HepG2 (cell line): ENCODE results near the gene MYO5A. TPM values are rescaled to one million over a fixed set of nuclear protein-coding genes. Genes with fewer than 3 reads are reported as not detected.
"Not testable (repeated sequence)": the region's sequence is repeated elsewhere in the genome, so short reads cannot be mapped to it uniquely, and the experiment has no call there.

Source experiments
- ATAC-seq: fragments of 200-7000 bp; cut with Tn5 transposase; 3 replicates; pipeline ENCODE4 v1.9.1; 2020; ENCODE audit warnings: mild to moderate bottlenecking, moderate library complexity
- BruUV-seq: library from RNA; stranded (reverse); fragments of 400-500 nt; replicated peaks from 2 replicates; lab custom pipeline; 2021; lab: Mats Ljungman, UMichigan
- CTCF ChIA-PET: fragments of 300-600 bp; formaldehyde crosslinking; extraction: SDS; loops from one replicate; lab custom pipeline; 2021; ENCODE audit warnings: low total read pairs, inconsistent platforms, low intra/inter-chr PET ratio; lab: Yijun Ruan, JAX
- POLR2A ChIA-PET: fragments of 350-600 bp; sonication (Branson Sonifier 250); formaldehyde crosslinking; loops from one replicate; lab custom pipeline; 2020; ENCODE audit warnings: antibody characterized with exemption, inconsistent platforms; lab: Yijun Ruan, JAX
- DNase-seq: peaks from one replicate; pipeline ENCODE4 v3.0.0-alpha.2; 2015; ENCODE audit warnings: low spot score
- FAIRE-seq: peaks from 3 replicates; lab custom pipeline; 2011; peaks lifted over from hg19 to GRCh38; lab: Jason Lieb, UNC
- H2AFZ ChIP-seq: one replicate; pipeline ENCODE4 v1.6.1; 2011; ENCODE audit warnings: low read length, inconsistent platforms
- H3K27ac ChIP-seq: fragments of 300-600 bp; 3 replicates; pipeline ENCODE4 v1.8.0; 2011; ENCODE audit warnings: mixed run types, mild to moderate bottlenecking, mixed read lengths, low read length, inconsistent platforms; ENCODE audit not compliant: insufficient read depth; ENCODE audit errors: extremely low read length
- H3K27me3 ChIP-seq, 2 experiments: fragments of 200-600 bp in 1 of 2; 2 replicates in 1 of 2; 3 replicates in 1 of 2; pipeline versions ENCODE4 v1.6.0 to v1.8.0; 2011; ENCODE audit warnings: low read length in 2 of 2, mild to moderate bottlenecking in 2 of 2, moderate library complexity in 2 of 2, inconsistent platforms in 1 of 2; ENCODE audit not compliant: insufficient read depth in 2 of 2, control insufficient read depth in 1 of 2
- H3K36me3 ChIP-seq, 2 experiments: fragments of 200-600 bp in 1 of 2; replicated peaks in 1 of 2; 2 replicates in 1 of 2; 3 replicates in 1 of 2; pipeline versions ENCODE4 v1.5.1 to v1.8.0; 2011; ENCODE audit warnings: low read length in 2 of 2, inconsistent platforms in 1 of 2; ENCODE audit not compliant: insufficient read depth in 2 of 2, control insufficient read depth in 1 of 2
- H3K4me1 ChIP-seq: 2 replicates; pipeline ENCODE4 v1.5.1; 2012; ENCODE audit warnings: low read length, inconsistent platforms; ENCODE audit not compliant: insufficient read depth
- H3K4me2 ChIP-seq: 2 replicates; pipeline ENCODE4 v1.6.0; 2011; ENCODE audit warnings: low read depth, low read length, inconsistent platforms
- H3K4me3 ChIP-seq, 3 experiments: fragments of 200-600 bp in 1 of 3; sonication (generic), shearing (Covaris generic) in 1 of 3; replicated peaks in 1 of 3; 2 replicates each; pipeline ENCODE4 v1.5.1; 2011 to 2016; ENCODE audit warnings: low read length in 3 of 3, inconsistent platforms in 2 of 3, low read depth in 2 of 3, mild to moderate bottlenecking in 2 of 3, control low read depth in 1 of 3, mixed read lengths in 1 of 3; ENCODE audit not compliant: insufficient read depth in 1 of 3
- H3K79me2 ChIP-seq: one replicate; pipeline ENCODE4 v1.6.1; 2011; ENCODE audit warnings: low read length, inconsistent platforms; ENCODE audit not compliant: insufficient read depth
- H3K9ac ChIP-seq: 2 replicates; pipeline ENCODE4 v1.6.0; 2011; ENCODE audit warnings: mild to moderate bottlenecking, low read depth, low read length, inconsistent platforms; ENCODE audit not compliant: insufficient read depth
- H3K9me3 ChIP-seq: 2 replicates; pipeline ENCODE4 v1.5.1; 2012; ENCODE audit warnings: mild to moderate bottlenecking, low read length
- H4K20me1 ChIP-seq: 2 replicates; pipeline ENCODE4 v1.6.0; 2011; ENCODE audit warnings: inconsistent platforms, mild to moderate bottlenecking, low read length, moderate library complexity; ENCODE audit not compliant: insufficient read depth
- CC2D1A ChIP-seq: sonication (generic); formaldehyde crosslinking; IDR thresholded peaks from 2 replicates; pipeline ENCODE4 v1.8.1; 2023; ENCODE audit warnings: mild to moderate bottlenecking, missing genetic modification reagents
- DPF2 ChIP-seq: sonication (generic); formaldehyde crosslinking; IDR thresholded peaks from 2 replicates; pipeline ENCODE4 v1.4.0; 2020; ENCODE audit warnings: mild to moderate bottlenecking, low read depth, missing genetic modification reagents, borderline replicate concordance
- DR1 ChIP-seq: sonication (generic); formaldehyde crosslinking; IDR thresholded peaks from 2 replicates; pipeline ENCODE4 v1.8.0; 2021; ENCODE audit warnings: mild to moderate bottlenecking, missing genetic modification reagents, inconsistent platforms
- PRDM10 ChIP-seq: sonication (generic); formaldehyde crosslinking; IDR thresholded peaks from 2 replicates; pipeline ENCODE4 v1.4.0; 2020; ENCODE audit warnings: low read depth, missing genetic modification reagents
- RFX5 ChIP-seq: IDR thresholded peaks from 2 replicates; pipeline ENCODE4 v1.6.1; 2011; ENCODE audit warnings: low read depth, low read length, improper control_type of control experiment
- TCF7 ChIP-seq: sonication (generic); IDR thresholded peaks from 2 replicates; pipeline ENCODE4 v1.6.1; 2016; ENCODE audit warnings: antibody characterized with exemption, low read depth
- ZNF329 ChIP-seq: sonication (generic); formaldehyde crosslinking; IDR thresholded peaks from 2 replicates; pipeline ENCODE4 v1.9.0; 2021; ENCODE audit warnings: low read depth, mild to moderate bottlenecking, missing genetic modification reagents
- ZNF331 ChIP-seq: sonication (generic); formaldehyde crosslinking; IDR thresholded peaks from 2 replicates; pipeline ENCODE4 v1.4.0; 2020; ENCODE audit warnings: missing genetic modification reagents
- ZNF460 ChIP-seq: sonication (generic); formaldehyde crosslinking; IDR thresholded peaks from 2 replicates; pipeline ENCODE4 v1.5.1; 2020; ENCODE audit warnings: missing genetic modification reagents, mild to moderate bottlenecking, borderline replicate concordance
- ZNF556 ChIP-seq: sonication (generic); formaldehyde crosslinking; IDR thresholded peaks from 2 replicates; pipeline ENCODE4 v1.4.0; 2020; ENCODE audit warnings: mild to moderate bottlenecking, missing genetic modification reagents, borderline replicate concordance
- ZNF790 ChIP-seq: sonication (generic); formaldehyde crosslinking; IDR thresholded peaks from 2 replicates; pipeline ENCODE4 v1.8.0; 2022; ENCODE audit warnings: missing genetic modification reagents, mild to moderate bottlenecking, borderline replicate concordance
- WGBS: methylation state at CpG from one replicate; pipeline ENCODE4 v1.1.6; 2017; ENCODE audit warnings: low lambda C conversion rate; 5-methylcytosine and 5-hydroxymethylcytosine counted together
- in situ Hi-C: cut with HindIII; loops from 2 replicates; pipeline ENCODE4 v1.10.0; 2017; ENCODE audit warnings: low pct_unique_long_range_greater_than_20kb; ENCODE audit not compliant: extremely low pct_ligation_motif_present
- intact Hi-C: fragments of 100-400 bp; cut with micrococcal nuclease; formaldehyde crosslinking; loops from one replicate; pipeline ENCODE4 v1.10.0; 2022; ENCODE audit not compliant: unreplicated experiment
- polyA plus RNA-seq, 8 experiments: library from polyadenylated mRNA; depleted of rRNA in 3 of 8; stranded (reverse) in 7 of 8; unstranded in 1 of 8; fragments of >200 nt; fragmentation: Illumina TruSeq in 4 of 8; extraction: Trizol in 4 of 8; gene quantifications; 2 replicates each; pipeline versions ENCODE4 v1.2.1 to v1.2.3, GENCODE V29; 2011 to 2016; ENCODE audit warnings: low read depth in 4 of 8, missing spikeins in 1 of 8, mixed read lengths in 1 of 8; ENCODE audit not compliant: insufficient read depth in 1 of 8
- total RNA-seq, 5 experiments: library from RNA; depleted of rRNA; stranded (reverse); fragments of >200 nt; fragmentation: Illumina TruSeq; extraction: Trizol; gene quantifications; 2 replicates each; pipeline ENCODE4 v1.2.3, GENCODE V29; 2016; ENCODE audit warnings: low read depth in 1 of 5
- TF ChIP-seq, protein P1 (sequence below): sonication (generic); formaldehyde crosslinking; IDR thresholded peaks from 2 replicates; pipeline ENCODE4 v1.8.0; 2022; ENCODE audit warnings: mild to moderate bottlenecking, missing genetic modification reagents, moderate library complexity

MYO5A gene
- total and polyA plus RNA-seq, 2 of the 13 experiments (the other 11 are each of a cell fraction or from before 2014, with no cell fraction given) = 2.8 to 4.8 TPM

GRCh38 chr15:52565417-52566358, 37.0 kb upstream of the MYO5A start:
- H3K27ac ChIP-seq, H3K9me3 ChIP-seq, FAIRE-seq, CTCF ChIA-PET, H2AFZ ChIP-seq, DNase-seq, ATAC-seq, in situ Hi-C loops, BruUV-seq, H3K27me3 ChIP-seq, H3K4me3 ChIP-seq: not testable (repeated sequence)
- H3K4me2 ChIP-seq = peak overlapping the region; percentile 88
- peaks cover 65% of the 10 kb centered on the region for H4K20me1 ChIP-seq
- peaks cover 67% of the 10 kb centered on the region for H3K4me1 ChIP-seq
- POLR2A ChIA-PET = interaction anchor here (1.1 to 1.6 kb wide), 2 partner anchors 10 to 11 kb away, joined by 3 read pairs; no protein-coding TSS in a partner anchor
- H3K36me3 ChIP-seq = peaks cover 0 to 12% of the 10 kb centered on the region in 2 experiments; a peak in 2 of 5 replicates
- peak; percentile 15; the same call in 1 of the 2 replicates for TF ChIP-seq ZNF460
- intact Hi-C loops = loop anchor here (5.0 kb wide), 2 partner anchors 172 to 308 kb away; no protein-coding TSS in a partner anchor
- 94% methylated on average over 13 of the region's 13 CpGs for WGBS
- peaks cover 79% of the 10 kb centered on the region for H3K79me2 ChIP-seq
- peak overlapping the region; percentile 4; the same call in 1 of the 2 replicates for H3K9ac ChIP-seq

- peaks cover 100% of the 10 kb centered on the region for H3K79me2 ChIP-seq
- H3K4me2 ChIP-seq = no peak overlapping the region
- DNase-seq = no peak
- FAIRE-seq = no peak
- in situ Hi-C loops = no loop called here
- WGBS = 95% methylated on average over 4 of the region's 4 CpGs
- H3K27ac ChIP-seq = no peak overlapping the region
- H4K20me1 ChIP-seq = peaks cover 85% of the 10 kb centered on the region
- peaks cover 74% of the 10 kb centered on the region for H3K4me1 ChIP-seq
- no peak overlapping the region for H2AFZ ChIP-seq
- CTCF ChIA-PET = no interaction called here
- H3K9me3 ChIP-seq = no peaks in the 10 kb centered on the region
- ATAC-seq = no peak
- POLR2A ChIA-PET = no interaction called here
- peaks cover 1 to 21% of the 10 kb centered on the region in 2 experiments; a peak in 4 of 5 replicates for H3K36me3 ChIP-seq
- no TSS peak for BruUV-seq
- intact Hi-C loops = no loop called here
- H3K27me3 ChIP-seq = no peaks in the 10 kb centered on the region; a peak in 1 of 5 replicates
- no peak overlapping the region for H3K4me3 ChIP-seq
- H3K9ac ChIP-seq = no peak overlapping the region
- TF ChIP-seq PRDM10 (CRISPR knock-in tag) = no peak
- no peak for TF ChIP-seq RFX5
- no peak for TF ChIP-seq TCF7
- no peak for TF ChIP-seq CC2D1A (CRISPR knock-in tag)
- no peak for TF ChIP-seq ZNF556
- TF ChIP-seq ZNF790 (CRISPR knock-in tag) = no peak
- no peak for TF ChIP-seq DR1 (CRISPR knock-in tag)
- TF ChIP-seq ZNF329 (CRISPR knock-in tag) = no peak
- TF ChIP-seq ZNF331 (CRISPR knock-in tag) = no peak
- TF ChIP-seq, protein P1, sequence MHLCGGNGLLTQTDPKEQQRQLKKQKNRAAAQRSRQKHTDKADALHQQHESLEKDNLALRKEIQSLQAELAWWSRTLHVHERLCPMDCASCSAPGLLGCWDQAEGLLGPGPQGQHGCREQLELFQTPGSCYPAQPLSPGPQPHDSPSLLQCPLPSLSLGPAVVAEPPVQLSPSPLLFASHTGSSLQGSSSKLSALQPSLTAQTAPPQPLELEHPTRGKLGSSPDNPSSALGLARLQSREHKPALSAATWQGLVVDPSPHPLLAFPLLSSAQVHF (CRISPR knock-in tag) = no peak
- no peak for TF ChIP-seq DPF2 (CRISPR knock-in tag)
Measured at GRCh38 chr15:52563501-52564060, 34.9 kb upstream of the MYO5A start.
